ENCODE data around the gene JMJD8. TPM values are rescaled to one million over a fixed set of nuclear protein-coding genes. Genes with fewer than 3 reads are reported as not detected.

Gene JMJD8
- total RNA-seq, 1 experiment from 2014 or later, result 90.5 TPM

GRCh38 chr16:708019-708418 is 23.9 kb upstream of the JMJD8 start:
- peaks cover 6% of the 10 kb centered on the region for H3K4me1 Mint-ChIP-seq (ENCODE audit: low read depth, unreplicated experiment)
- BruUV-seq (replicated peaks), result no TSS peak
- no peak overlapping the region for H3K27ac Mint-ChIP-seq (ENCODE audit: unreplicated experiment)
- peaks cover 79% of the 10 kb centered on the region for H3K27me3 Mint-ChIP-seq (ENCODE audit: unreplicated experiment)
- DNase-seq, result no peak
- intact Hi-C loops (cut with micrococcal nuclease; ENCODE audit: unreplicated experiment), result no loop called here
- H3K36me3 Mint-ChIP-seq (ENCODE audit: insufficient read depth, unreplicated experiment), result peaks cover 11% of the 10 kb centered on the region
- no peaks in the 10 kb centered on the region for H3K9me3 Mint-ChIP-seq (ENCODE audit: low read depth, unreplicated experiment)
- TF ChIP-seq, protein P1, sequence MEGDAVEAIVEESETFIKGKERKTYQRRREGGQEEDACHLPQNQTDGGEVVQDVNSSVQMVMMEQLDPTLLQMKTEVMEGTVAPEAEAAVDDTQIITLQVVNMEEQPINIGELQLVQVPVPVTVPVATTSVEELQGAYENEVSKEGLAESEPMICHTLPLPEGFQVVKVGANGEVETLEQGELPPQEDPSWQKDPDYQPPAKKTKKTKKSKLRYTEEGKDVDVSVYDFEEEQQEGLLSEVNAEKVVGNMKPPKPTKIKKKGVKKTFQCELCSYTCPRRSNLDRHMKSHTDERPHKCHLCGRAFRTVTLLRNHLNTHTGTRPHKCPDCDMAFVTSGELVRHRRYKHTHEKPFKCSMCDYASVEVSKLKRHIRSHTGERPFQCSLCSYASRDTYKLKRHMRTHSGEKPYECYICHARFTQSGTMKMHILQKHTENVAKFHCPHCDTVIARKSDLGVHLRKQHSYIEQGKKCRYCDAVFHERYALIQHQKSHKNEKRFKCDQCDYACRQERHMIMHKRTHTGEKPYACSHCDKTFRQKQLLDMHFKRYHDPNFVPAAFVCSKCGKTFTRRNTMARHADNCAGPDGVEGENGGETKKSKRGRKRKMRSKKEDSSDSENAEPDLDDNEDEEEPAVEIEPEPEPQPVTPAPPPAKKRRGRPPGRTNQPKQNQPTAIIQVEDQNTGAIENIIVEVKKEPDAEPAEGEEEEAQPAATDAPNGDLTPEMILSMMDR (IDR thresholded peaks at IDR 0.05; ENCODE audit: unreplicated experiment), result no peak
- no peak overlapping the region for H3K4me3 Mint-ChIP-seq (ENCODE audit: low read depth, unreplicated experiment)
- CTCF ChIA-PET, result no interaction called here

GRCh38 chr16:707062-707538 is 23.0 kb upstream of the JMJD8 start:
- H3K4me3 Mint-ChIP-seq (ENCODE audit: low read depth, unreplicated experiment), result no peak overlapping the region
- no TSS peak for BruUV-seq (replicated peaks)
- H3K27ac Mint-ChIP-seq (ENCODE audit: unreplicated experiment), result no peak overlapping the region

DNA sequence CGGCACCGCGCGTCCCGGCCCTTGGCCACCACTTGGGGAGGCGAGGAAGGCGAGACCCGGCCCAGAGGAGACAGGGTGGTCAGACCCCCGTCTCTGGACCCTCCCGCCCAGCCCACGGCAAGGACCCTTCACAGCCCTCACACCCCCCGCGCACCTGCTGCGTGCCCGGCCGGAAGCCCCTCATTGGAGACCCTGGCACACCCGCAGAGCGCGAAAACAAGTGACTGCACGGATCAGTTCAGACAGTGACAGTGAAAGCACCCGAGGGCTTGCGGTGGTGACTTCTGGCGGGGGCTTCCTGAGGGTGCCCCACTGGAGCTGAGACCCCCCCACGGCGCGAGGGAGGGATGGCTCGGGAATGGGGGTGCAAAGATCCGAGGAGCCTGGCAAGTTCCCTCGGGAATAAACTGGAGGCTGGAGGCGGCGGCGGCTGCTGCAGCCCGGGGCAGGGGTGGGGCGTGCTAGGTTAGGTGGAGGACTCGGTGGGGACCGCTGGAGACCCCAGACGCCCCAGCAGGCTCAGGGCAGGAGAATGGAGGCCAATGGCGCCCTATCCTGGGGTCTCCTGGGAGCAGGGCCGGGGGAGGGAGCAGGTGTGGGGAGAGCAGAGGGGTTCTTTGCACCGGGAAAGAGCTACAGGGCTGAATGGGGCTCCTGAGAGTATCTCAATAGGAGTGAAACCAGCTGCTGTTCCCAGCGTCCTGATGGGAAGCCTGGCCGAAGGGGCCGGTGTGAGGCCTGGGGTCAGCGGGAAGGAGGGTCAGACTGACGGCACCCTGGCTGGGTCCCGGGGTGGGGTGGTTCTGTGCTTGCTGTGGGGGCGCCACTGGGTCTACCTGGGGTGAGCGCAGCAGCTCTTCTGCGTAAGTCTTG is 22.3 kb upstream of the JMJD8 start:
- Mint-ChIP-seq H3K4me1 (ENCODE audit: low read depth, unreplicated experiment) (peaks cover 6% of the 10 kb centered on the region), H3K36me3 (ENCODE audit: insufficient read depth, unreplicated experiment) (peaks cover 9% of the 10 kb centered on the region), H3K27me3 (ENCODE audit: unreplicated experiment) (peaks cover 91% of the 10 kb centered on the region), H3K27ac (ENCODE audit: unreplicated experiment) (no peak overlapping the region), H3K9me3 (ENCODE audit: low read depth, unreplicated experiment) (no peaks in the 10 kb centered on the region), H3K4me3 (ENCODE audit: low read depth, unreplicated experiment) (no peak overlapping the region)
- no TSS peak for BruUV-seq (replicated peaks)
- TF ChIP-seq, protein P1 (IDR thresholded peaks at IDR 0.05; ENCODE audit: unreplicated experiment), result no peak
- no peak for DNase-seq
- CTCF ChIA-PET, result interaction anchor here (0.5 to 1.4 kb wide), 3 partner anchors 11 to 80 kb away, joined by 3 to 4 read pairs (median 3); partner anchors contain the start of gene CIAO3
- intact Hi-C loops (cut with micrococcal nuclease; ENCODE audit: unreplicated experiment), result no loop called here

More at GRCh38 chr16:707062-707538, 23.0 kb upstream of the JMJD8 start:
- TF ChIP-seq, protein P1 (IDR thresholded peaks at IDR 0.05; ENCODE audit: unreplicated experiment), result no peak
- CTCF ChIA-PET, result interaction anchor here (0.5 to 1.4 kb wide), 4 partner anchors 12 to 80 kb away, joined by 3 to 4 read pairs (median 3); partner anchors contain the start of gene CIAO3
- peaks cover 8% of the 10 kb centered on the region for H3K36me3 Mint-ChIP-seq (ENCODE audit: insufficient read depth, unreplicated experiment)
- DNase-seq, result no peak
- intact Hi-C loops (cut with micrococcal nuclease; ENCODE audit: unreplicated experiment), result no loop called here
- peaks cover 88% of the 10 kb centered on the region for H3K27me3 Mint-ChIP-seq (ENCODE audit: unreplicated experiment)
- H3K9me3 Mint-ChIP-seq (ENCODE audit: low read depth, unreplicated experiment), result no peaks in the 10 kb centered on the region
- H3K4me1 Mint-ChIP-seq (ENCODE audit: low read depth, unreplicated experiment), result peaks cover 6% of the 10 kb centered on the region

GRCh38 chr16:705431-706188 is 21.5 kb upstream of the JMJD8 start, which contains the start of gene FBXL16:
Gene FBXL16, minus strand, starts transcription at chr16:705801. Its CDS starts 8,396 bp downstream, at chr16:697405.
- H3K36me3 Mint-ChIP-seq (ENCODE audit: insufficient read depth, unreplicated experiment), result peaks cover 9% of the 10 kb centered on the region
- peaks cover 6% of the 10 kb centered on the region for H3K4me1 Mint-ChIP-seq (ENCODE audit: low read depth, unreplicated experiment)
- DNase-seq, result no peak
- TF ChIP-seq, protein P1 (IDR thresholded peaks at IDR 0.05; ENCODE audit: unreplicated experiment), result no peak
- H3K27ac Mint-ChIP-seq (ENCODE audit: unreplicated experiment), result no peak within 1 kb of the TSS
- no peak within 1 kb of the TSS for H3K4me3 Mint-ChIP-seq (ENCODE audit: low read depth, unreplicated experiment)
- no peaks in the 10 kb centered on the region for H3K9me3 Mint-ChIP-seq (ENCODE audit: low read depth, unreplicated experiment)
- CTCF ChIA-PET, result interaction anchor here (0.5 kb wide), 1 partner anchor 259 kb away, joined by 7 read pairs; no protein-coding TSS in a partner anchor
- H3K27me3 Mint-ChIP-seq (ENCODE audit: unreplicated experiment), result peaks cover 90% of the 10 kb centered on the region
- intact Hi-C loops (cut with micrococcal nuclease; ENCODE audit: unreplicated experiment), result no loop called here
- BruUV-seq (replicated peaks), result no TSS peak

Data from Calu3 (cell line).